ENCODE data around the gene TMEM168.
"Not testable (repeated sequence)": the region's sequence is repeated elsewhere in the genome, so short reads cannot be mapped to it uniquely, and the experiment has no call there.

Gene TMEM168

DNA sequence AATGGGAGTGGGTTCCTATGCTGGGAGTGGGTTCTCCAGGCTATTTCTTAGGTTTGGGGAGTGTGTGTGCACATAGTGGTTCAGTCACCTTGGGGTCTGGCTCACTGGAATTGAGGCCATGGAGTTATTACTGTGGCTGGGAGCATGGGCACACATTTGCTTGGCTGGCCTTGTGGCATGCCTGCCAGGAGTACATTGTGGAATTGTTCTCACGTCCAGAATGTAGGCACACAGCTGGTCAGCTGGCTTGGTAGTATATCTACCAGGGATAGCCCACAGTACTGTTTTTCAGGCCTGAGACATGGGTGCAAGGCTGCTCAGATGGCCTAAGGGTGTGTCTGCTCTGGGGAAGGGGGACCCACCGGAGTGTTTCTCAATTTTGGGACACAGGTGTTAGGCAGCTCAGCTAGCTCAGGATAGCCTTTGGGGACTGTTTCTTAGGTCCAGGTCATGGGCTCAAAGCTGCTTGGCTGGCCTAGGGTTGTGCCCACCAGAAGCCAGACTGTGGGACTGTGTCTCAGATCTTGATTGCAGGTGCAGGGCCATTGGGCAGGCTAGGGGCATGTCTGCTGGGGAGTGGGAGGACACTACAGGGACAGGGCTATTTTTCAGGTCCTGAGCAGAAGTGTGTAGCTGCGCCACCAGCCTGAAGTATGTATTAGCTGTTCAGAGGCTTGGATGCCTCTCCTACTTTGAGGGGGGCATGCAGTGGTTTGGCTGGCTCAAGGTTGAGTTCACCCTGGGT is 50.6 kb downstream of the TMEM168 start:
- Histone ChIP-seq H4K91ac (ENCODE audit: low read depth, low read length, poor library complexity) (no peak overlapping the region), H3K4me1 (ENCODE audit: control insufficient read depth in 2 of 2, insufficient read depth in 1 of 2, low read depth in 1 of 2, low read length in 2 of 2) (no peaks in the 10 kb centered on the region), H3K36me3 (replicated peaks in 1 of 2; ENCODE audit: control insufficient read depth in 2 of 2, insufficient read depth in 2 of 2, low read length in 2 of 2) (peaks cover 0 to 2% of the 10 kb centered on the region in 2 donors), H3K27ac (replicated peaks; ENCODE audit: low read length) (no peak overlapping the region), H3K9ac (ENCODE audit: low read depth, low read length, poor library complexity) (no peak overlapping the region), H3K4ac (ENCODE audit: low read length) (no peak overlapping the region), H2BK5ac (ENCODE audit: low read length) (no peak overlapping the region), H3K23ac (ENCODE audit: low read depth, low read length, poor library complexity) (no peak overlapping the region), H3K9me3 (replicated peaks in 1 of 2; ENCODE audit: control insufficient read depth in 2 of 2, insufficient read depth in 1 of 2, low read depth in 1 of 2, low read length in 2 of 2) (peaks cover 3 to 8% of the 10 kb centered on the region in 2 donors), H3K14ac (ENCODE audit: low read length) (no peak overlapping the region), H4K8ac (ENCODE audit: low read depth, low read length) (no peak overlapping the region), H3K4me3 (ENCODE audit: low read length in 2 of 2) (peak overlapping the region in 1 of 2 donors; percentile 24), H3K79me1 (ENCODE audit: low read depth, low read length) (no peaks in the 10 kb centered on the region), H3K27me3 (ENCODE audit: control insufficient read depth in 3 of 3, insufficient read depth in 3 of 3, low read depth in 1 of 3, low read length in 3 of 3) (no peaks in the 10 kb centered on the region), H3K18ac (ENCODE audit: low read length) (no peak overlapping the region), H2AK5ac (ENCODE audit: low read depth, low read length) (no peak overlapping the region), H3K4me2 (ENCODE audit: insufficient read depth, low read length, poor library complexity, severe bottlenecking) (no peak overlapping the region), H2BK120ac (ENCODE audit: low read depth, low read length) (no peak overlapping the region), H2BK15ac (ENCODE audit: low read length) (no peak overlapping the region), H2BK12ac (ENCODE audit: low read length) (no peak overlapping the region), H2AFZ (ENCODE audit: low read length) (no peak overlapping the region)
- WGBS, 2 donors (ENCODE audit: extremely low coverage in 2 of 2, insufficient read length in 2 of 2, insufficient replicate concordance in 1 of 2), result no CpG with 5 or more reads among the region's 3 CpGs
- no peak for DNase-seq (ENCODE audit: low spot score)

DNA sequence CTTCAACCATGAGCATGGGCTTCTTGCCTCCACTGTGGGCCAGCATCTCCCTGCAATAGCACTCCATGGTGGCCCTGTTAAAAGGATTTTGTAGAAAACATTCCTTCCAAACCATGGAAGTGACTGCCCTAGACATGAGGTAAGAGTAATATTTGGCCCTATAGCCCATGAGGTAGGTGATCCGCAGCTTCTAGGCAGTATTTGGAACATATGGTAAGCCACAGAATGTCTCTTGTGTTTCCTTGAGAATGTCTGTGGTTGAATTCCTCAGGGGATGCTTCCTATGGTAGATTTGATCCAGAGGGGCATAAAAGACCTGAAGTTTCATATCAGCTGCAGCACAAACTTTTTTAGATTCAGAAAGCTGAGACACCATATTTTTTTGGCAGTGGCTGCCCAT is 54.9 kb downstream of the TMEM168 start:
- no peaks in the 10 kb centered on the region for H3K79me1 ChIP-seq (ENCODE audit: low read depth, low read length)
- no peaks in the 10 kb centered on the region for H3K27me3 ChIP-seq (ENCODE audit: control insufficient read depth in 3 of 3, insufficient read depth in 3 of 3, low read depth in 1 of 3, low read length in 3 of 3)
- no peak overlapping the region for H2BK5ac ChIP-seq (ENCODE audit: low read length)
- H4K8ac ChIP-seq (ENCODE audit: low read depth, low read length), result no peak overlapping the region
- H3K18ac ChIP-seq (ENCODE audit: low read length), result no peak overlapping the region
- H3K4me3 ChIP-seq (ENCODE audit: low read length in 2 of 2), result no peak overlapping the region
- no peak overlapping the region for H2AK5ac ChIP-seq (ENCODE audit: low read depth, low read length)
- WGBS, 2 donors (ENCODE audit: extremely low coverage in 2 of 2, insufficient read length in 2 of 2, insufficient replicate concordance in 1 of 2), result no CpG with 5 or more reads among the region's 1 CpG
- H3K14ac ChIP-seq (ENCODE audit: low read length), result no peak overlapping the region
- H3K27ac ChIP-seq (replicated peaks; ENCODE audit: low read length), result no peak overlapping the region
- H3K4me1 ChIP-seq (ENCODE audit: control insufficient read depth in 2 of 2, insufficient read depth in 1 of 2, low read depth in 1 of 2, low read length in 2 of 2), result no peaks in the 10 kb centered on the region
- no peak overlapping the region for H2BK12ac ChIP-seq (ENCODE audit: low read length)
- no peaks in the 10 kb centered on the region for H3K36me3 ChIP-seq (replicated peaks in 1 of 2; ENCODE audit: control insufficient read depth in 2 of 2, insufficient read depth in 2 of 2, low read length in 2 of 2)
- no peak overlapping the region for H3K4ac ChIP-seq (ENCODE audit: low read length)
- no peak overlapping the region for H3K23ac ChIP-seq (ENCODE audit: low read depth, low read length, poor library complexity)
- H3K4me2 ChIP-seq (ENCODE audit: insufficient read depth, low read length, poor library complexity, severe bottlenecking), result no peak overlapping the region
- no peak overlapping the region for H3K9ac ChIP-seq (ENCODE audit: low read depth, low read length, poor library complexity)
- no peak overlapping the region for H4K91ac ChIP-seq (ENCODE audit: low read depth, low read length, poor library complexity)
- no peak overlapping the region for H2AFZ ChIP-seq (ENCODE audit: low read length)
- peaks cover 3 to 5% of the 10 kb centered on the region in 2 donors for H3K9me3 ChIP-seq (replicated peaks in 1 of 2; ENCODE audit: control insufficient read depth in 2 of 2, insufficient read depth in 1 of 2, low read depth in 1 of 2, low read length in 2 of 2)
- no peak for DNase-seq (ENCODE audit: low spot score)
- no peak overlapping the region for H2BK120ac ChIP-seq (ENCODE audit: low read depth, low read length)
- no peak overlapping the region for H2BK15ac ChIP-seq (ENCODE audit: low read length)

DNA sequence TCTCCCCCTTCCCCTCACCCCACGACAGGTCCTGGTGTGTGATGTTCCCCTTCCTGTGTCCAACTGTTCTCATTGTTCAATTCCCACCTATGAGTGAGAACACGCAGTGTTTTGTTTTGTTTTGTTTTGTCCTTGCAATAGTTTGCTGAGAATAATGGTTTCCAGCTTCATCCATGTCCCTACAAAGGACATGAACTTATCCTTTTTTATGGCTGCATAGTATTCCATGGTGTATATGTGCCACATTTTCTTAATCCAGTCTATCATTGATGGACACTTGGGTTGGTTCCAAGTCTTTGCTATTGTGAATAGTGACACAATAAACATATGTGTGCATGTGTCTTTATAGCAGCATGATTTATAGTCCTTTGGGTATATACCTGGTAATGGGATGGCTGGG is 58.9 kb downstream of the TMEM168 start:
- H3K79me1 ChIP-seq (ENCODE audit: low read depth, low read length); H3K4me3 ChIP-seq (ENCODE audit: low read length in 2 of 2); H3K27ac ChIP-seq (replicated peaks; ENCODE audit: low read length); H3K9ac ChIP-seq (ENCODE audit: low read depth, low read length, poor library complexity); H3K14ac ChIP-seq (ENCODE audit: low read length); H2BK5ac ChIP-seq (ENCODE audit: low read length); H3K4me1 ChIP-seq (ENCODE audit: control insufficient read depth in 2 of 2, insufficient read depth in 1 of 2, low read depth in 1 of 2, low read length in 2 of 2); H2BK120ac ChIP-seq (ENCODE audit: low read depth, low read length); H3K27me3 ChIP-seq (ENCODE audit: control insufficient read depth in 3 of 3, insufficient read depth in 3 of 3, low read depth in 1 of 3, low read length in 3 of 3); H3K36me3 ChIP-seq (replicated peaks in 1 of 2; ENCODE audit: control insufficient read depth in 2 of 2, insufficient read depth in 2 of 2, low read length in 2 of 2); H2BK12ac ChIP-seq (ENCODE audit: low read length); H3K4me2 ChIP-seq (ENCODE audit: insufficient read depth, low read length, poor library complexity, severe bottlenecking); H2AK5ac ChIP-seq (ENCODE audit: low read depth, low read length); H4K8ac ChIP-seq (ENCODE audit: low read depth, low read length); H3K4ac ChIP-seq (ENCODE audit: low read length); H3K9me3 ChIP-seq (replicated peaks in 1 of 2; ENCODE audit: control insufficient read depth in 2 of 2, insufficient read depth in 1 of 2, low read depth in 1 of 2, low read length in 2 of 2); DNase-seq (ENCODE audit: low spot score); H3K23ac ChIP-seq (ENCODE audit: low read depth, low read length, poor library complexity); H2AFZ ChIP-seq (ENCODE audit: low read length); H4K91ac ChIP-seq (ENCODE audit: low read depth, low read length, poor library complexity); H2BK15ac ChIP-seq (ENCODE audit: low read length); H3K18ac ChIP-seq (ENCODE audit: low read length): not testable (repeated sequence)
- no CpG with 5 or more reads among the region's 2 CpGs for WGBS, 2 donors (ENCODE audit: extremely low coverage in 2 of 2, insufficient read length in 2 of 2, insufficient replicate concordance in 1 of 2)

DNA sequence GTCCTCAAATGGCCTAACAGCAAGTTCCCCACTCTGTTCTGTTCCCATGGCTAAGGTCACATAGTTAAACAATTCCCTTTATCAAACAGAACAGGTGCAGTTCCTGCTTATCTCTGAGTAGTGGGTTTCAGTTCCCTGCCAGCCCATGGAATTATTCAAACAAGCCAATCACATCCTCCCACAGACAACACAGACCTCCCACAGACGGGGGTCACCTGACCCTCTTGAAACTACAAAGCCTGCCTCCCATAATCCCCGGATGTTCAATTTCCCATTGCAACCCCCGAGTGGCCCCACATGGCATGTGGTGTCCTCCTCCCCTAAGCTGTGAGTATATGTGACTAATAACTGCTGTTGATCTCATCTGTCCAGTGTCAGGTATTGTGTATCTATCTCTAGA is 64.1 kb downstream of the TMEM168 start:
- Histone ChIP-seq H4K8ac (ENCODE audit: low read depth, low read length) (no peak overlapping the region), H3K79me1 (ENCODE audit: low read depth, low read length) (no peaks in the 10 kb centered on the region), H3K14ac (ENCODE audit: low read length) (no peak overlapping the region), H3K4ac (ENCODE audit: low read length) (no peak overlapping the region), H3K27ac (replicated peaks; ENCODE audit: low read length) (no peak overlapping the region), H4K91ac (ENCODE audit: low read depth, low read length, poor library complexity) (no peak overlapping the region), H2BK12ac (ENCODE audit: low read length) (no peak overlapping the region), H3K4me1 (ENCODE audit: control insufficient read depth in 2 of 2, insufficient read depth in 1 of 2, low read depth in 1 of 2, low read length in 2 of 2) (no peaks in the 10 kb centered on the region), H3K4me2 (ENCODE audit: insufficient read depth, low read length, poor library complexity, severe bottlenecking) (no peak overlapping the region), H2BK5ac (ENCODE audit: low read length) (no peak overlapping the region), H2AK5ac (ENCODE audit: low read depth, low read length) (no peak overlapping the region), H3K23ac (ENCODE audit: low read depth, low read length, poor library complexity) (no peak overlapping the region), H2BK15ac (ENCODE audit: low read length) (no peak overlapping the region), H3K36me3 (replicated peaks in 1 of 2; ENCODE audit: control insufficient read depth in 2 of 2, insufficient read depth in 2 of 2, low read length in 2 of 2) (no peaks in the 10 kb centered on the region), H3K27me3 (ENCODE audit: control insufficient read depth in 3 of 3, insufficient read depth in 3 of 3, low read depth in 1 of 3, low read length in 3 of 3) (no peaks in the 10 kb centered on the region), H2BK120ac (ENCODE audit: low read depth, low read length) (no peak overlapping the region), H3K9ac (ENCODE audit: low read depth, low read length, poor library complexity) (no peak overlapping the region), H3K18ac (ENCODE audit: low read length) (no peak overlapping the region), H2AFZ (ENCODE audit: low read length) (peak overlapping the region; percentile 75), H3K4me3 (ENCODE audit: low read length in 2 of 2) (no peak overlapping the region), H3K9me3 (replicated peaks in 1 of 2; ENCODE audit: control insufficient read depth in 2 of 2, insufficient read depth in 1 of 2, low read depth in 1 of 2, low read length in 2 of 2) (no peaks in the 10 kb centered on the region)
- no peak for DNase-seq (ENCODE audit: low spot score)
- WGBS, 2 donors (ENCODE audit: extremely low coverage in 2 of 2, insufficient read length in 2 of 2, insufficient replicate concordance in 1 of 2), result no CpG with 5 or more reads among the region's 3 CpGs
